Prostate gland (tissue), 2 donors: Measurements from ENCODE around the gene ACACB. TPM values are rescaled to one million over a fixed set of nuclear protein-coding genes. Genes with fewer than 3 reads are reported as not detected.

Source experiments
- DNase-seq: peaks from one replicate; pipeline ENCODE4 v3.0.0-alpha.2; 2019; ENCODE audit warnings: low spot score
- H3K27ac ChIP-seq, 2 donors: fragments of 200-600 bp; sonication (generic); 2 replicates each; pipeline ENCODE4 v1.5.1; 2017 to 2019
- H3K27me3 ChIP-seq: fragments of 200-600 bp; sonication (generic); replicated peaks from 2 replicates; pipeline ENCODE4 v1.5.1; 2019; ENCODE audit not compliant: insufficient read depth
- H3K36me3 ChIP-seq, 2 donors: fragments of 200-600 bp; sonication (generic); 1 replicate in 1 of 2; 2 replicates in 1 of 2; pipeline versions ENCODE4 v1.5.1 to v1.8.1; 2017 to 2019
- H3K4me1 ChIP-seq: fragments of 200-600 bp; sonication (generic); replicated peaks from 2 replicates; pipeline ENCODE4 v1.5.1; 2019
- H3K4me3 ChIP-seq, 2 donors: fragments of 200-600 bp; sonication (generic); 2 replicates each; pipeline ENCODE4 v1.5.1; 2017 to 2019
- H3K9me3 ChIP-seq: fragments of 200-600 bp; sonication (generic); 2 replicates; pipeline ENCODE4 v1.5.1; 2017
- POLR2A ChIP-seq: fragments of 450-650 bp; IDR thresholded peaks from one replicate; pipeline ENCODE4 v1.6.1; 2016; ENCODE audit warnings: antibody characterized with exemption, mild to moderate bottlenecking
- POLR2AphosphoS5 ChIP-seq: sonication (generic); formaldehyde crosslinking; IDR thresholded peaks from one replicate; pipeline ENCODE4 v1.6.1; 2017; ENCODE audit warnings: antibody characterized with exemption
- WGBS: methylation state at CpG from one replicate; pipeline ENCODE4 v1.1.5; 2018; 5-methylcytosine and 5-hydroxymethylcytosine counted together
- intact Hi-C: fragments of 100-400 bp; cut with DNase I; formaldehyde crosslinking; loops from one replicate; pipeline ENCODE4 v1.14.2; 2022
- total RNA-seq, 2 donors: library from RNA; depleted of rRNA; stranded (reverse); fragments of >200 nt; gene quantifications; one replicate each; pipeline ENCODE4 v1.1.0, GENCODE V29; 2016
- TF ChIP-seq, protein P1 (sequence below), 4 experiments: fragments of 200-600 bp in 2 of 4; fragments of 450-650 bp in 2 of 4; sonication (generic) in 2 of 4; IDR thresholded peaks; 1 replicate in 3 of 4; 2 replicates in 1 of 4; pipeline ENCODE4 v1.5.1; 2016 to 2019; ENCODE audit warnings: antibody characterized with exemption in 4 of 4, mild to moderate bottlenecking in 2 of 4, moderate library complexity in 2 of 4

ACACB gene
- total RNA-seq, 2 donors from 2014 or later, result 52.5 to 63.3 TPM

- intact Hi-C loops, result no loop called here
- no peaks in the 10 kb centered on the region for H3K36me3 ChIP-seq
- TF ChIP-seq, protein P1, sequence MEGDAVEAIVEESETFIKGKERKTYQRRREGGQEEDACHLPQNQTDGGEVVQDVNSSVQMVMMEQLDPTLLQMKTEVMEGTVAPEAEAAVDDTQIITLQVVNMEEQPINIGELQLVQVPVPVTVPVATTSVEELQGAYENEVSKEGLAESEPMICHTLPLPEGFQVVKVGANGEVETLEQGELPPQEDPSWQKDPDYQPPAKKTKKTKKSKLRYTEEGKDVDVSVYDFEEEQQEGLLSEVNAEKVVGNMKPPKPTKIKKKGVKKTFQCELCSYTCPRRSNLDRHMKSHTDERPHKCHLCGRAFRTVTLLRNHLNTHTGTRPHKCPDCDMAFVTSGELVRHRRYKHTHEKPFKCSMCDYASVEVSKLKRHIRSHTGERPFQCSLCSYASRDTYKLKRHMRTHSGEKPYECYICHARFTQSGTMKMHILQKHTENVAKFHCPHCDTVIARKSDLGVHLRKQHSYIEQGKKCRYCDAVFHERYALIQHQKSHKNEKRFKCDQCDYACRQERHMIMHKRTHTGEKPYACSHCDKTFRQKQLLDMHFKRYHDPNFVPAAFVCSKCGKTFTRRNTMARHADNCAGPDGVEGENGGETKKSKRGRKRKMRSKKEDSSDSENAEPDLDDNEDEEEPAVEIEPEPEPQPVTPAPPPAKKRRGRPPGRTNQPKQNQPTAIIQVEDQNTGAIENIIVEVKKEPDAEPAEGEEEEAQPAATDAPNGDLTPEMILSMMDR (IDR thresholded peaks at IDR 0.05), result no peak
- no peaks in the 10 kb centered on the region for H3K4me1 ChIP-seq
- no peak overlapping the region for H3K4me3 ChIP-seq
- DNase-seq, result no peak
- H3K27me3 ChIP-seq, result no peaks in the 10 kb centered on the region
- H3K27ac ChIP-seq, result no peak overlapping the region
- WGBS, result 88% methylated on average over 10 of the region's 10 CpGs
- H3K9me3 ChIP-seq, result no peaks in the 10 kb centered on the region
These were observed 80.9 kb downstream of the ACACB start for GRCh38 chr12:109197327-109197726.

DNA sequence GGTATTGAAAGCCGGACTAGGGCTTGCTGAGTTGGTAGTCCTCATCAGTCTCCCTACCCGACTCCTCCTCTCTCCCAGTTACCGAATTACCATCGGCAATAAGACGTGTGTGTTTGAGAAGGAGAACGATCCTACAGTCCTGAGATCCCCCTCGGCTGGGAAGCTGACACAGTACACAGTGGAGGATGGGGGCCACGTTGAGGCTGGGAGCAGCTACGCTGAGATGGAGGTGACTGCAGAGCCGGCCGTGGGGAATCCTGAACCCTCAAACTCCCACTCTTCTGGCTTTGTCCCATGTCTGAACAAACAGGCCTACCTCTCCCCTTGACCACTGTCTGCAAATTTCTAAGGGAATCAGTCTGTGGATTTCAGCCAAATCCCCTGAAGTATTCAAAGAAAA is 82.9 kb downstream of the ACACB start:
- intact Hi-C loops, result no loop called here
- H3K4me1 ChIP-seq, result no peaks in the 10 kb centered on the region
- no peaks in the 10 kb centered on the region for H3K9me3 ChIP-seq
- H3K36me3 ChIP-seq, result no peaks in the 10 kb centered on the region
- no peak for TF ChIP-seq POLR2A
- TF ChIP-seq POLR2AphosphoS5, result no peak
- TF ChIP-seq, protein P1 (IDR thresholded peaks at IDR 0.05), result no peak
- 95% methylated on average over 11 of the region's 11 CpGs for WGBS
- H3K27ac ChIP-seq, result peak overlapping the region in 1 of 2 donors; percentile 43
- no peak overlapping the region for H3K4me3 ChIP-seq
- DNase-seq, result no peak
- H3K27me3 ChIP-seq, result no peaks in the 10 kb centered on the region

DNA sequence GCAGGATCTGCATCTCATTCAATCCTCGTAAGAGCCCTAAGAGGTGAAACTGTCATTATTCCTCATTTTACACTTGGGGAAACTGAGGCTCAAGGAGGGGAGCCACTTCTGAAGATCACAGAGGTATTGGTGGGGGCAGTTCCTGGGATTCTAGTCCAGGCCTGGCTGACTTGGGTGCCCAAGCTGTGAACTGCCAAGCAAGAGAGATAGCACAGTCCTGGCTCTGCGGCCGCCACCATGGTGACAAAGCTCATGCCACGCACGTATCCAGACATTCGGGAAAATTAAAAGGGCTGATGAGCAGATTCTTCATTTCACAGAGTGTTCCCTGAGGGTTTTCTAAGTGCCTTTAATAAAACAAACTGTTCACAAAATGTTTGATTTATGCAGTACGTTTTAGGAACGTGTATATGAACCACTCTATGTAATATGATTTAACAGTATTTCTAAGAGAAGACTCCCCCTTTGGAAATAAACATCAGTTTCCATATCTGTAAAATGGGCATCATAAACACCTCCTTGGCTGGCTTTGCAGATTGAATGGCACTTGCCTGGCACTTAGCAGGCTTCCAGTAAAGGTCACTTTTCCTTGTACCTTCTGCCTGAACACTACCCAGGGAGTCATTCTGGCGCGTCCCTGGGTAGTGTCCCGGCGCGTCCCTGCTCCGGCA is 84.6 kb downstream of the ACACB start:
- Histone ChIP-seq H3K4me1 (no peaks in the 10 kb centered on the region), H3K36me3 (no peaks in the 10 kb centered on the region), H3K27me3 (no peaks in the 10 kb centered on the region), H3K9me3 (no peaks in the 10 kb centered on the region), H3K4me3 (no peak overlapping the region), H3K27ac (peak overlapping the region in 1 of 2 donors; percentile 43)
- DNase-seq, result no peak
- TF ChIP-seq POLR2A, result no peak
- no peak for TF ChIP-seq POLR2AphosphoS5
- TF ChIP-seq, protein P1 (IDR thresholded peaks at IDR 0.05), result no peak
- intact Hi-C loops, result no loop called here
- WGBS, result 81% methylated on average over 14 of the region's 14 CpGs

- Histone ChIP-seq H3K4me1 (no peaks in the 10 kb centered on the region), H3K27me3 (no peaks in the 10 kb centered on the region), H3K36me3 (no peaks in the 10 kb centered on the region), H3K27ac (no peak overlapping the region), H3K4me3 (no peak overlapping the region), H3K9me3 (no peaks in the 10 kb centered on the region)
- no peak for DNase-seq
- 95% methylated on average over 17 of the region's 17 CpGs for WGBS
- TF ChIP-seq, protein P1 (IDR thresholded peaks at IDR 0.05), result no peak
- no peak for TF ChIP-seq POLR2A
- no peak for TF ChIP-seq POLR2AphosphoS5
- intact Hi-C loops, result no loop called here
These were observed 85.1 kb downstream of the ACACB start for GRCh38 chr12:109201496-109201885.

DNA sequence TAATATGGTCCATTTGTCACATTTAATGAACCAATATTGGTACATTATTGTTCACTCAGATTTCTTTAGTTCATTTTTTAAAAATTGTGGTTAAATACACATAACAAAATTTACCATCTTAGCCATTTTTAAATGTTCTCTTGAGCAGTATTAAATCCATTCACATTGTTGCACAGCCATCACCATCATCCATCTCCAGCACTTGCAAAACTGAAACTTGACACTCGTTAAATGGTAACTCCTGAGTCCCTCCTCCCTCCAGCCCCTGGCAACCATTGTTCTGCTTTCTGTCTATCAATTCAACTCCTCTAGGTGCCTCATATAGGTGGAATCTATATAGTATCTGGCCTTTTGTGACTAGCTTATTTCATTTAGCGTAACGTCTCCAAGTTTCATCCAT is 86.4 kb downstream of the ACACB start:
- Histone ChIP-seq H3K27ac (no peak overlapping the region), H3K27me3 (no peaks in the 10 kb centered on the region), H3K9me3 (no peaks in the 10 kb centered on the region), H3K36me3 (peaks cover 0 to 3% of the 10 kb centered on the region in 2 donors), H3K4me1 (no peaks in the 10 kb centered on the region), H3K4me3 (no peak overlapping the region)
- intact Hi-C loops, result no loop called here
- DNase-seq, result no peak
- 91% methylated on average over 3 of the region's 3 CpGs for WGBS
- TF ChIP-seq, protein P1 (IDR thresholded peaks at IDR 0.05), result no peak
- TF ChIP-seq POLR2A (no peak), POLR2AphosphoS5 (no peak)
